HEK293 (cell line): Measurements from ENCODE around the gene MIGA1.

Experiments used
- CTCF ChIP-seq: fragments of 450-650 bp; formaldehyde crosslinking; IDR thresholded peaks from 2 replicates; pipeline ENCODE4 v1.5.1; 2016; ENCODE audit warnings: missing biosample characterization, missing genetic modification characterization
- ZBTB17 ChIP-seq: fragments of 450-650 bp; formaldehyde crosslinking; IDR thresholded peaks from 2 replicates; pipeline ENCODE4 v1.5.1; 2016; ENCODE audit warnings: missing biosample characterization, missing genetic modification characterization
- ZNF211 ChIP-seq: fragments of 450-650 bp; formaldehyde crosslinking; IDR thresholded peaks from 2 replicates; pipeline ENCODE4 v1.5.1; 2016; ENCODE audit warnings: low read depth, missing biosample characterization, missing genetic modification characterization

DNA sequence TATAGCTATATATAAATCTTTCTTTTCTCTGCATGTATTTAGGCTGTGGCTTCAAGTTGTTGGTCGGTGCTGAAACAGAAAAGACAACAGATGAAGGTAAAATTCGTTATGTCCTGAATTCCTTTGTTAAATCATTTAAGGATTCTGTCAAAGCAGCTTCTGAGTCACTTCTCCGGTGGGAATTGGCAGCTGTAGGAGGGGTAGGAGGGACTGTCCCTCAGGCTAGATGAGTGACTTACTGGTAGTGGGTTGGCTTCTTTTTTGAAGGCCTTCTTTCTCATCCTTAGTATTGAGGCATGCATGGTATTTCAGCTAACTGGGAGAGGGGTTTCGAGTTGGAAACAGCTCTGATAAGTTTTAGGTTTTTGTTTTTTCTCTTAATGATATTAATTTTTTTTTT lies 86.8 kb downstream of the MIGA1 start:
- no peak for TF ChIP-seq CTCF (tag by site-specific recombination)
- TF ChIP-seq ZBTB17 (tag by site-specific recombination) = no peak
- no peak for TF ChIP-seq ZNF211 (tag by site-specific recombination)
